ENCODE measurements around the gene NCOA6. TPM values are rescaled to one million over a fixed set of nuclear protein-coding genes. Genes with fewer than 3 reads are reported as not detected.
"Not testable (repeated sequence)": the region's sequence is repeated elsewhere in the genome, so short reads cannot be mapped to it uniquely, and the experiment has no call there.

The NCOA6 gene
- total RNA-seq, 2 experiments from 2014 or later: 8.8 to 24.4 TPM

DNA sequence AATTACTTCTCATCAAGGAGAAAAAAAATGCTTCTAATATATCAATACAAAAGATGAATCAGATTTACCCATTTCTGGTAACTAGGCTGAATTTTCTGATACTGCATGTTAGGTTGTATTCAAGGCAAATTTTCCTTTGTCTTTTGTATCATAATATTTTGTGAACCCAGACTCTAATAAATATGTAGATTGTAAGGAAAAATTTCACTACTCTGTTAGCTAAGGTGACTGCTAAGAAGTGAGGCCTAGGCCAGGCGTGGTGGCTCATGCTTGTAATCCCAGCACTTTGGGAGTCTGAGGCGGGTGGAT is 108.6 kb downstream of the NCOA6 start:
- no peak overlapping the region for H3K4me2 ChIP-seq (ENCODE audit: low read length)
- no peaks in the 10 kb centered on the region for H3K9me2 ChIP-seq (ENCODE audit: insufficient read depth, low read length)
- POLR2A ChIA-PET: no interaction called here
- intact Hi-C loops (cut with micrococcal nuclease; ENCODE audit: unreplicated experiment): no loop called here
- CTCF ChIA-PET (ENCODE audit: unreplicated experiment): no interaction called here
- H2AFZ ChIP-seq (ENCODE audit: low read length): no peak overlapping the region
- H3K4me3 ChIP-seq (ENCODE audit: low read depth, low read length, poor library complexity, severe bottlenecking): no peak overlapping the region
- no peaks in the 10 kb centered on the region for H4K20me1 ChIP-seq (ENCODE audit: insufficient read depth, low read length)
- DNase-seq (ENCODE audit: low spot score): no peak
- no peaks in the 10 kb centered on the region for H3K4me1 ChIP-seq (ENCODE audit: insufficient read depth, low read length, poor library complexity, severe bottlenecking)
- H3K27ac ChIP-seq (ENCODE audit: low read depth, low read length, poor library complexity, severe bottlenecking): no peak overlapping the region
- H3K79me2 ChIP-seq (ENCODE audit: insufficient read depth, low read depth, low read length): no peaks in the 10 kb centered on the region
- peaks cover 23% of the 10 kb centered on the region; the same call in 1 of the 2 replicates for H3K36me3 ChIP-seq (ENCODE audit: insufficient read depth, low read length)
- BruUV-seq (replicated peaks): no TSS peak
- no peaks in the 10 kb centered on the region for H3K9me3 ChIP-seq (ENCODE audit: low read length)
- TF ChIP-seq, protein P1, sequence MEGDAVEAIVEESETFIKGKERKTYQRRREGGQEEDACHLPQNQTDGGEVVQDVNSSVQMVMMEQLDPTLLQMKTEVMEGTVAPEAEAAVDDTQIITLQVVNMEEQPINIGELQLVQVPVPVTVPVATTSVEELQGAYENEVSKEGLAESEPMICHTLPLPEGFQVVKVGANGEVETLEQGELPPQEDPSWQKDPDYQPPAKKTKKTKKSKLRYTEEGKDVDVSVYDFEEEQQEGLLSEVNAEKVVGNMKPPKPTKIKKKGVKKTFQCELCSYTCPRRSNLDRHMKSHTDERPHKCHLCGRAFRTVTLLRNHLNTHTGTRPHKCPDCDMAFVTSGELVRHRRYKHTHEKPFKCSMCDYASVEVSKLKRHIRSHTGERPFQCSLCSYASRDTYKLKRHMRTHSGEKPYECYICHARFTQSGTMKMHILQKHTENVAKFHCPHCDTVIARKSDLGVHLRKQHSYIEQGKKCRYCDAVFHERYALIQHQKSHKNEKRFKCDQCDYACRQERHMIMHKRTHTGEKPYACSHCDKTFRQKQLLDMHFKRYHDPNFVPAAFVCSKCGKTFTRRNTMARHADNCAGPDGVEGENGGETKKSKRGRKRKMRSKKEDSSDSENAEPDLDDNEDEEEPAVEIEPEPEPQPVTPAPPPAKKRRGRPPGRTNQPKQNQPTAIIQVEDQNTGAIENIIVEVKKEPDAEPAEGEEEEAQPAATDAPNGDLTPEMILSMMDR (conservative IDR thresholded peaks at IDR 0.05; ENCODE audit: low read length): no peak
- no peak for TF ChIP-seq EZH2phosphoT487 (IDR thresholded peaks at IDR 0.05; ENCODE audit: borderline replicate concordance, low read depth, low read length)

GRCh38 chr20:34715384-34715783 is 110.1 kb downstream of the NCOA6 start:
- CTCF ChIA-PET (ENCODE audit: unreplicated experiment): no interaction called here
- H3K4me1 ChIP-seq (ENCODE audit: insufficient read depth, low read length, poor library complexity, severe bottlenecking): no peaks in the 10 kb centered on the region
- peaks cover 18% of the 10 kb centered on the region; the same call in 1 of the 2 replicates for H3K36me3 ChIP-seq (ENCODE audit: insufficient read depth, low read length)
- no peak overlapping the region for H3K27ac ChIP-seq (ENCODE audit: low read depth, low read length, poor library complexity, severe bottlenecking)
- H2AFZ ChIP-seq (ENCODE audit: low read length): no peak overlapping the region
- no peaks in the 10 kb centered on the region for H3K9me3 ChIP-seq (ENCODE audit: low read length)
- DNase-seq (ENCODE audit: low spot score): no peak
- no peak overlapping the region for H3K4me2 ChIP-seq (ENCODE audit: low read length)
- H3K79me2 ChIP-seq (ENCODE audit: insufficient read depth, low read depth, low read length): no peaks in the 10 kb centered on the region
- H3K9me2 ChIP-seq (ENCODE audit: insufficient read depth, low read length): no peaks in the 10 kb centered on the region
- H4K20me1 ChIP-seq (ENCODE audit: insufficient read depth, low read length): no peaks in the 10 kb centered on the region
- intact Hi-C loops (cut with micrococcal nuclease; ENCODE audit: unreplicated experiment): no loop called here
- BruUV-seq (replicated peaks): no TSS peak
- POLR2A ChIA-PET: interaction anchor here (0.7 kb wide), 1 partner anchor 152 kb away, joined by 3 read pairs; no protein-coding TSS in a partner anchor
- H3K4me3 ChIP-seq (ENCODE audit: low read depth, low read length, poor library complexity, severe bottlenecking): no peak overlapping the region
- TF ChIP-seq, protein P1 (conservative IDR thresholded peaks at IDR 0.05; ENCODE audit: low read length): no peak
- no peak for TF ChIP-seq EZH2phosphoT487 (IDR thresholded peaks at IDR 0.05; ENCODE audit: borderline replicate concordance, low read depth, low read length)

DNA sequence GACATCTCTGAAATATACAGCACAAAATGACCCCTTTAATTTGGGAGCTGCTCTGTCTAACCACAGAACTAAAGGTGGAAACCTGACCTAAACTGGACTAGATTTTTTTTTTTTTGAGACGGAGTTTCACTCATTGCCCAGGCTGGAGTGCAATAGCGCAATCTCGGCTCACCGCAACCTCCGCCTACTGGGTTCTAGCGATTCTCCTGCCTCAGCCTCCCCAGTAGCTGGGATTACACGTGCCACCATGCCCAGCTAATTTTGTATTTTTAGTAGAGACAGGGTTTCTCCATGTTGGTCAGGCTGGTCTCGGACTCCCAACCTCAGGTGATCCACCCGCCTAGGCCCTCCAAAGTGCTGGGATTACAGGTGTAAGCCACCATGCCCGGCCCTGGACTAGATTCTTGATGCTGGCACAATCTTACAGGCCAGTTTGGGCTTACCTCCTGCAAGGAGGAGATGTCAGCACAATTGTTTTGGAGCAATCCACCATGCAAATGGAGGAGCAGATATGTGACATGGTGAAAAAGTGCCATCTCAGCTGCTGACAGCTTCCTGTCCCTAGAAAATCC is 111.4 kb downstream of the NCOA6 start:
- BruUV-seq (replicated peaks); H3K4me1 ChIP-seq (ENCODE audit: insufficient read depth, low read length, poor library complexity, severe bottlenecking); H4K20me1 ChIP-seq (ENCODE audit: insufficient read depth, low read length); H3K9me2 ChIP-seq (ENCODE audit: insufficient read depth, low read length); H3K4me3 ChIP-seq (ENCODE audit: low read depth, low read length, poor library complexity, severe bottlenecking); H3K79me2 ChIP-seq (ENCODE audit: insufficient read depth, low read depth, low read length); H3K27ac ChIP-seq (ENCODE audit: low read depth, low read length, poor library complexity, severe bottlenecking); DNase-seq (ENCODE audit: low spot score); CTCF ChIA-PET (ENCODE audit: unreplicated experiment); H2AFZ ChIP-seq (ENCODE audit: low read length); H3K4me2 ChIP-seq (ENCODE audit: low read length); H3K9me3 ChIP-seq (ENCODE audit: low read length); intact Hi-C loops (cut with micrococcal nuclease; ENCODE audit: unreplicated experiment): not testable (repeated sequence)
- POLR2A ChIA-PET: interaction anchor here (0.6 to 1.5 kb wide), 2 partner anchors 45 to 112 kb away, joined by 3 to 4 read pairs; no protein-coding TSS in a partner anchor
- H3K36me3 ChIP-seq (ENCODE audit: insufficient read depth, low read length): peaks cover 12% of the 10 kb centered on the region; the same call in 1 of the 2 replicates

All from OCI-LY7 (cell line).